ENCODE data around the gene PRLR. TPM values are rescaled to one million over a fixed set of nuclear protein-coding genes. Genes with fewer than 3 reads are reported as not detected.

PRLR gene
- total RNA-seq, 2 donors from 2014 or later: 4.1 to 6.5 TPM

GRCh38 chr5:35266276-35266675 lies 36.0 kb upstream of the PRLR start:
- H3K36me3 Mint-ChIP-seq (ENCODE audit: low read depth): peaks cover 2% of the 10 kb centered on the region
- no peak overlapping the region for H3K27ac Mint-ChIP-seq
- Histone ChIP-seq H3K9ac (ENCODE audit: extremely low read depth, low read length, poor library complexity, severe bottlenecking) (no peak overlapping the region), H3K27me3 (ENCODE audit: control insufficient read depth, insufficient read depth, low read length, poor library complexity, severe bottlenecking) (no peaks in the 10 kb centered on the region), H3K4me3 (ENCODE audit: low read length) (no peak overlapping the region), H3K9me3 (ENCODE audit: control insufficient read depth, low read length) (peaks cover 9% of the 10 kb centered on the region), H3K4me1 (ENCODE audit: control insufficient read depth, insufficient read depth, low read length) (no peaks in the 10 kb centered on the region), H3K27ac (ENCODE audit: low read depth, low read length) (no peak overlapping the region), H3K36me3 (ENCODE audit: control insufficient read depth, insufficient read depth, low read length) (no peaks in the 10 kb centered on the region)
- peaks cover 16% of the 10 kb centered on the region for H3K4me1 Mint-ChIP-seq
- H3K4me3 Mint-ChIP-seq: no peak overlapping the region
- no peak for DNase-seq
- 64 to 84% methylated on average over 2 to 3 of the region's 3 CpGs for WGBS, 2 experiments (ENCODE audit: insufficient coverage in 1 of 2, insufficient read length in 1 of 2)
- no peak for TF ChIP-seq CTCF (conservative IDR thresholded peaks at IDR 0.05)
- peaks cover 9% of the 10 kb centered on the region for H3K9me3 Mint-ChIP-seq
- no peaks in the 10 kb centered on the region for H3K27me3 Mint-ChIP-seq (ENCODE audit: insufficient read depth)

- Mint-ChIP-seq H3K27me3 (ENCODE audit: insufficient read depth) (no peaks in the 10 kb centered on the region), H3K9me3 (peaks cover 25% of the 10 kb centered on the region), H3K4me1 (peaks cover 16% of the 10 kb centered on the region), H3K36me3 (ENCODE audit: low read depth) (peaks cover 2% of the 10 kb centered on the region), H3K4me3 (no peak overlapping the region), H3K27ac (no peak overlapping the region)
- H3K27me3 ChIP-seq (ENCODE audit: control insufficient read depth, insufficient read depth, low read length, poor library complexity, severe bottlenecking): no peaks in the 10 kb centered on the region
- H3K9ac ChIP-seq (ENCODE audit: extremely low read depth, low read length, poor library complexity, severe bottlenecking): no peak overlapping the region
- no peak for DNase-seq
- H3K27ac ChIP-seq (ENCODE audit: low read depth, low read length): no peak overlapping the region
- no peaks in the 10 kb centered on the region for H3K4me1 ChIP-seq (ENCODE audit: control insufficient read depth, insufficient read depth, low read length)
- 100% methylated on average over 2 of the region's 2 CpGs; no CpG with 5 or more reads in 1 of the 2 experiments for WGBS, 2 experiments (ENCODE audit: insufficient coverage in 1 of 2, insufficient read length in 1 of 2)
- peaks cover 11% of the 10 kb centered on the region for H3K9me3 ChIP-seq (ENCODE audit: control insufficient read depth, low read length)
- no peak for TF ChIP-seq CTCF (conservative IDR thresholded peaks at IDR 0.05)
- H3K36me3 ChIP-seq (ENCODE audit: control insufficient read depth, insufficient read depth, low read length): no peaks in the 10 kb centered on the region
- no peak overlapping the region for H3K4me3 ChIP-seq (ENCODE audit: low read length)
Measured at GRCh38 chr5:35264509-35264908, 34.2 kb upstream of the PRLR start.

- Mint-ChIP-seq H3K27me3 (ENCODE audit: insufficient read depth) (no peaks in the 10 kb centered on the region), H3K9me3 (peaks cover 31% of the 10 kb centered on the region), H3K4me1 (peaks cover 16% of the 10 kb centered on the region), H3K36me3 (ENCODE audit: low read depth) (peaks cover 2% of the 10 kb centered on the region), H3K27ac (no peak overlapping the region), H3K4me3 (no peak overlapping the region)
- H3K27me3 ChIP-seq (ENCODE audit: control insufficient read depth, insufficient read depth, low read length, poor library complexity, severe bottlenecking): no peaks in the 10 kb centered on the region
- no peaks in the 10 kb centered on the region for H3K4me1 ChIP-seq (ENCODE audit: control insufficient read depth, insufficient read depth, low read length)
- no peaks in the 10 kb centered on the region for H3K36me3 ChIP-seq (ENCODE audit: control insufficient read depth, insufficient read depth, low read length)
- no peak for TF ChIP-seq CTCF (conservative IDR thresholded peaks at IDR 0.05)
- no peak overlapping the region for H3K9ac ChIP-seq (ENCODE audit: extremely low read depth, low read length, poor library complexity, severe bottlenecking)
- WGBS, 2 experiments (ENCODE audit: insufficient coverage in 1 of 2, insufficient read length in 1 of 2): 92 to 100% methylated on average over 1 to 2 of the region's 2 CpGs
- no peak overlapping the region for H3K27ac ChIP-seq (ENCODE audit: low read depth, low read length)
- H3K4me3 ChIP-seq (ENCODE audit: low read length): no peak overlapping the region
- no peak for DNase-seq
- peaks cover 11% of the 10 kb centered on the region for H3K9me3 ChIP-seq (ENCODE audit: control insufficient read depth, low read length)
Measured at GRCh38 chr5:35263266-35263877, 33.1 kb upstream of the PRLR start.

Data from endodermal cell (in vitro differentiated cells).